ENCODE results near the gene CSGALNACT2.

DNA sequence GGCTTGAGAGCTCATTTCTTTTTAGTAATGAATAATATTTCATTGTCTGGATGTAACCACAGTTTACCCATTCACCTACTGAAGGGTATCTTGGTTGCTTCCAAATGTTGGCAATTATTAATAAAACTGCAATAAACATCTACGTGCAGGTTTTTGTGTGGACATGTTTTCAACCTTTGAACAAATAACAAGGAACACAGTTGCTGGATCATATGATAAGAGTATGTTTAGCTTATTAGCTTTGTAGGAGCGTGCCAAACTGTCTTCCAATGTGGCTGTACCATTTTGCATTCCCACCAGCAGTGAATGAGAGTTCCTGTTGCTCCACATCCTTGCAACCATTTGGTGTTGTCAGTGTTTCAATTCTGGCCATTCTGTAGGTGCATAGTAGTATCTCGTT lies 49.0 kb downstream of the CSGALNACT2 start:
- no peak for TF ChIP-seq JUND (IDR thresholded peaks at IDR 0.05)
- TF ChIP-seq, protein P1, sequence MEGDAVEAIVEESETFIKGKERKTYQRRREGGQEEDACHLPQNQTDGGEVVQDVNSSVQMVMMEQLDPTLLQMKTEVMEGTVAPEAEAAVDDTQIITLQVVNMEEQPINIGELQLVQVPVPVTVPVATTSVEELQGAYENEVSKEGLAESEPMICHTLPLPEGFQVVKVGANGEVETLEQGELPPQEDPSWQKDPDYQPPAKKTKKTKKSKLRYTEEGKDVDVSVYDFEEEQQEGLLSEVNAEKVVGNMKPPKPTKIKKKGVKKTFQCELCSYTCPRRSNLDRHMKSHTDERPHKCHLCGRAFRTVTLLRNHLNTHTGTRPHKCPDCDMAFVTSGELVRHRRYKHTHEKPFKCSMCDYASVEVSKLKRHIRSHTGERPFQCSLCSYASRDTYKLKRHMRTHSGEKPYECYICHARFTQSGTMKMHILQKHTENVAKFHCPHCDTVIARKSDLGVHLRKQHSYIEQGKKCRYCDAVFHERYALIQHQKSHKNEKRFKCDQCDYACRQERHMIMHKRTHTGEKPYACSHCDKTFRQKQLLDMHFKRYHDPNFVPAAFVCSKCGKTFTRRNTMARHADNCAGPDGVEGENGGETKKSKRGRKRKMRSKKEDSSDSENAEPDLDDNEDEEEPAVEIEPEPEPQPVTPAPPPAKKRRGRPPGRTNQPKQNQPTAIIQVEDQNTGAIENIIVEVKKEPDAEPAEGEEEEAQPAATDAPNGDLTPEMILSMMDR (IDR thresholded peaks at IDR 0.05; ENCODE audit: low read depth, low read length, missing input control), result no peak
- TF ChIP-seq, protein P2, sequence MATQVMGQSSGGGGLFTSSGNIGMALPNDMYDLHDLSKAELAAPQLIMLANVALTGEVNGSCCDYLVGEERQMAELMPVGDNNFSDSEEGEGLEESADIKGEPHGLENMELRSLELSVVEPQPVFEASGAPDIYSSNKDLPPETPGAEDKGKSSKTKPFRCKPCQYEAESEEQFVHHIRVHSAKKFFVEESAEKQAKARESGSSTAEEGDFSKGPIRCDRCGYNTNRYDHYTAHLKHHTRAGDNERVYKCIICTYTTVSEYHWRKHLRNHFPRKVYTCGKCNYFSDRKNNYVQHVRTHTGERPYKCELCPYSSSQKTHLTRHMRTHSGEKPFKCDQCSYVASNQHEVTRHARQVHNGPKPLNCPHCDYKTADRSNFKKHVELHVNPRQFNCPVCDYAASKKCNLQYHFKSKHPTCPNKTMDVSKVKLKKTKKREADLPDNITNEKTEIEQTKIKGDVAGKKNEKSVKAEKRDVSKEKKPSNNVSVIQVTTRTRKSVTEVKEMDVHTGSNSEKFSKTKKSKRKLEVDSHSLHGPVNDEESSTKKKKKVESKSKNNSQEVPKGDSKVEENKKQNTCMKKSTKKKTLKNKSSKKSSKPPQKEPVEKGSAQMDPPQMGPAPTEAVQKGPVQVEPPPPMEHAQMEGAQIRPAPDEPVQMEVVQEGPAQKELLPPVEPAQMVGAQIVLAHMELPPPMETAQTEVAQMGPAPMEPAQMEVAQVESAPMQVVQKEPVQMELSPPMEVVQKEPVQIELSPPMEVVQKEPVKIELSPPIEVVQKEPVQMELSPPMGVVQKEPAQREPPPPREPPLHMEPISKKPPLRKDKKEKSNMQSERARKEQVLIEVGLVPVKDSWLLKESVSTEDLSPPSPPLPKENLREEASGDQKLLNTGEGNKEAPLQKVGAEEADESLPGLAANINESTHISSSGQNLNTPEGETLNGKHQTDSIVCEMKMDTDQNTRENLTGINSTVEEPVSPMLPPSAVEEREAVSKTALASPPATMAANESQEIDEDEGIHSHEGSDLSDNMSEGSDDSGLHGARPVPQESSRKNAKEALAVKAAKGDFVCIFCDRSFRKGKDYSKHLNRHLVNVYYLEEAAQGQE (IDR thresholded peaks at IDR 0.05), result no peak
- TF ChIP-seq SP1 (IDR thresholded peaks at IDR 0.05), result no peak
- no peak for TF ChIP-seq EGR1 (IDR thresholded peaks at IDR 0.05; ENCODE audit: low read depth in 2 of 2)
- TF ChIP-seq GABPA (IDR thresholded peaks at IDR 0.05 in 1 of 2, conservative IDR thresholded peaks at IDR 0.05 in 1 of 2), result no peak
- TF ChIP-seq TAF1 (conservative IDR thresholded peaks at IDR 0.05), result no peak
- no peak for TF ChIP-seq RAD21 (IDR thresholded peaks at IDR 0.05)
- TF ChIP-seq HNF4G (IDR thresholded peaks at IDR 0.05), result no peak
